ENCODE measurements around the gene CAPN2. TPM values are rescaled to one million over a fixed set of nuclear protein-coding genes. Genes with fewer than 3 reads are reported as not detected.

CAPN2 gene
- total RNA-seq, 1 experiment from 2014 or later: 170 TPM

DNA sequence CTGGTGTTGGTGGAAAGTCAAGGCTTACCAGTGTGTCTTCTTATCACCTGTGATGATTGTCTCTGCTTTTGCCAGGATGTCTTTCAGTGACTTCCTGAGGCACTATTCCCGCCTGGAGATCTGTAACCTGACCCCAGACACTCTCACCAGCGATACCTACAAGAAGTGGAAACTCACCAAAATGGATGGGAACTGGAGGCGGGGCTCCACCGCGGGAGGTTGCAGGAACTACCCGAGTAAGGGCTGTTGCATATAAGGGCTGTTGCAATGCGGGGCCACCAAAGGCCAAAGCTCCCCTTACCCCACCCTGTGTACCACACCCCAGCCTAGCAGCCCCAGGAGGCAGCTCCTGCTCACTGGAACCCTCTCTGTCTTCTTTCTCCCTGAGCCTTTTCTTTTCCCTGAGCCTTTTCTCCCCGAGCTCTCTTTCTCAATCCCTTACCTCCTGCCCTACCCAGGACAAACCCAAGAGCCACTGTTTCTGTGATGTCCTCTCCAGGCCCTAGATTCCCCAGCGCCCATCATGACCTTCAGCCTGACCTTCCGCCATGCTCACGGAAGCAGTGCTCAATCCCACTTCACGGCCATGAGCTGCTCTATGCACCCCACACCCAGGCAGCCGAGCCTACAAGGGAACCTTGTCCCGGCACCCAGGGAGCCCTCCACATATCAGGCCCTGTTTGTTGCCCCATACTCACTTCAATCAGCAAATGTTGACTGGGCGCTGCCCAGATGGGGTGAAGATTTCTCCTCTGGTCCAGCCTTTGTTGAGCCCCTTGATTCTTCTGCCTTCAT, 40.6 kb downstream of the CAPN2 start:
- in situ Hi-C loops (cut with HindIII; ENCODE audit: low sequenced_read_pairs): no loop called here
- no peak for DNase-seq (ENCODE audit: low spot score)

DNA sequence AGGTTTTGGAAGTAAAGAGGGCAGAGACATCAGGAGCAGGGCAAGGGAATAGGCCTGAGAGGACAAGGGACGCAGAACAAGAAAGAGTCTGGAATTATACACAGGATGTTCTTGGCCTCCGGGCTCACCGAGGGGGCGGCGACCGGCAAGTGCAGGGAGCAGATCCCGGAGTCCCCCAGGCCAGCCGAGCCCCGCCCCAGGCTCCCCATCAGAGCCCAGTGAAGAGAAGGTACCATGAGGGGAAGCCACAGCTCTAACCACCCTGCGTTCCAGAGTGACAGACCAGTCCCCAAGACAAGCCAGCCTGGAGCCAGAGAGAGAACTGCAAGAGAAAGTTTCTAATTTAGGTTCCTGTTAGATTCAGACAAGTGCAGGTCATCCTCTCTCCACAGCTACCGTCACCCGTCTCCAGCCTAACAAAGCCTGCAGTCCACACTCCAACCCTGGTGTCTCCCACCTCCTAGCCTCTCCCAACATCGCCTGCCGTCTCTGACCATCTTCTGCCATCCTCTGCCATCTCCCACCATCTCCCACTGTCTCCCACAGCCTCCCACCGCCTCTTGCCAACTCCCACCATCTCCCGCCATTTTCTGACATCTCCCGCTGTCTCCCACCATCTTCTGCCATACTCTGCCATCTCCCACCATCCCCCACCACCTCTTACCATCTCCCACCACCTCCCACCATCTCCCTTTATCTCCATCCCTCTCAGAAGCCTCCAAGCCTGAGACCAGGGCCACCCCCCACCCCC, 42.5 kb downstream of the CAPN2 start:
- in situ Hi-C loops (cut with HindIII; ENCODE audit: low sequenced_read_pairs): no loop called here
- no peak for DNase-seq (ENCODE audit: low spot score)

DNA sequence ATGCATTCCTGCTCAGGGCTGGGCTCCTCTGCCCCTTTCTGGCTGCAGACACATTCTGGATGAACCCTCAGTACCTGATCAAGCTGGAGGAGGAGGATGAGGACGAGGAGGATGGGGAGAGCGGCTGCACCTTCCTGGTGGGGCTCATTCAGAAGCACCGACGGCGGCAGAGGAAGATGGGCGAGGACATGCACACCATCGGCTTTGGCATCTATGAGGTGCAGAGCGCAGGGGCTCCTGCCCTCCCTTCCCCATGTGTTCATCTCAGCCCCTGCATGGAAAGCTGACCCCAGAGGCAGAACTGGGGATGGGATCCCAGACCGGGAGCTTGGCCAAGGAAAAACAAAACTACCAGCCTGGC, 43.1 kb downstream of the CAPN2 start:
- DNase-seq (ENCODE audit: low spot score): no peak
- in situ Hi-C loops (cut with HindIII; ENCODE audit: low sequenced_read_pairs): no loop called here

DNA sequence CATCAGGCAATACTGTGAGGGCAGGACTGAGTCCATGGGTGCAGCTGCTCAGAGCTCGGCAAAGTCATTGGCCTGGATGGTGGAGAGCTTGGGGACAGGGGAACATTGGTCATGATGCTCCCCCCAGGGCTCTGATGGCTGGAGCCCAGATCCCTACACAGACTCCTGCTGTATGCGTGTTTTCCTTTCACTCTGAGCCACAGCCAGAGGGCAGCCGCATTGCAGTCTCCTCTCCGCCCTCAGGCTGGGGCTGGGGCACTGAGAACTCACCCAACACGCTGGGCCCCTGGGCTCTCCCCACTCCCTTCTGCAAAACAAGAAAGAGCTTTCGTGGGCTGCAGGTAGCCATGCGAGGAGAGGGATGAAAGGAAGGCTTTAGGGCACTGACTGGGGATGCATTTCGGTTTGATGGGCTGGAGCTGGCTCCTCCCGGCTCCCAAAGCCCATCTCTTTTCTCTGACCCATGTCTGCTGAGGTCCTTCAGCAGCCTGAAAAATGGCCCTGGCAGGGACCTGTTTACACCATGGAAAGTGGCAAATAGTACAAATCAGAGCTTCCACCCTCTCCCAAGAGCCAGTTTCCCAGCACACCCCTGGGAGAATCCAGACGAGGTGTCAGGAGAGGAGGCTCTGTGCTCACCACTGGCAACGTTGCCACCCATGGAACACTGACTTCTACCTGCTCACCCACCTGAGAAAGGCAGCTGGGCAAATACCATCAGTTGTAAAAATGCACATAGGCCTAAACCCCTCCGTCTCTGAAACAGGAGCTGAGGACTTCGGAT, 43.8 kb downstream of the CAPN2 start:
- peak; percentile 69 for DNase-seq (ENCODE audit: low spot score)
- in situ Hi-C loops (cut with HindIII; ENCODE audit: low sequenced_read_pairs): no loop called here

DNA sequence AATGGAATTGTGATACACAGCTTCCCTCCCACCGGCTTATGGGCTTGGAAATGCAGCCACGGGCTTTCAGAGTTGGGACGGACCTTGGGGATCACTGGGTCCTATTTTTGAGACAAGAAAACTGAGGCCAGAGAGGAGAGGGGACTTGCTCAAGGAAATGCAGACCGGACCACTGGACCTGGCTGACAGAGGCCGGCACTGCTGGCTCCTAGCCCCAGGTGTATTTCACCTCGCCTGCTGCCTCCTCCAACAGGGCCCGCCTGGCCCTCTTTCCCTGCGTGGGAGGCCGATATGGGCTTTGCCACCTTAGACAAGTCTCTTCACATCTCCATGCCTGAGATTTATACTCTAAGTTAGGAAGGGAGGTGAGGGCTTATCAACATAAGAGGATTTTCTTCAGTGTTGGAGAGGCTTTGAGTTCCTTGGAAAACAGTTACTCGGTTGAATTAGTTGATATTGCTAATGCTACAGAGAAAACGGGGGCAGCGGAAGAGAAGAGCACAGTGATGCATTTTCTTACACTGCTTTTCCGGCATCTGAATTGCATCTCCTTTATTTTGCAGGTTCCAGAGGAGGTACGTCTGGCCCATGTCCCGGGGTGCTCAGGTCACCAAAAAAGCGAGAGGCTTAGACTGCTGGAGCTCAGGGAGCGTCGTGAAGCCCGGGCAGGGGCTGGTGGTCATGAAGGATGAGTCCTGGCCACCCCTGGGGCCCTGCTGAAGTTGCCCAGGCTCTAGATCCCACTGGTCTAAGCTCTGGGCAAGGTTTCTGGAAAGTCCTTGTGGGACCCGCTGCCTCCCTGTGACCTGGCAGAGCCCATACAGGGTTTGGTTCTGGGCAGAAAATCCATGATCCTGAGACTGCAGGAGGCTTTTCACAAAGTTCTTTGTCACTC, 44.7 kb downstream of the CAPN2 start:
- no peak for DNase-seq (ENCODE audit: low spot score)
- in situ Hi-C loops (cut with HindIII; ENCODE audit: low sequenced_read_pairs): no loop called here

DNA sequence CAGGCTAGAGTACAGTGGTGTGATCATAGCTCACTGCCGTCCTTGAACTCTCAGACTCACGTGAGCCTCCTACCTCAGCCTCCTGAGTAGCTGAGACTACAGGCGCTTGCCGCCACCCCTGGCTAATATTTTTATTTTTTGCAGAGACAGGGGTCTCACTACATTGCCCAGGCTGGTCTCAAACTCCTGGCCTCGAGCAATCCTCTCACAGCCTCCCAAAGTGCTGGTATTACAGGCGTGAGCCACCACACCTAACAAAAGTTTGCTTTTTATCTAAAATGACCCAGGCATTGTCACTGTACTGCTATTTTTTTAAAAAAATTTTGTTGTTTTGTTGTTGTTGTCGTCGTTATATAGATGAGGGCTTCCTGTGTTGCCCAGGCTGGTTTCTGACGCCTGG, 46.4 kb downstream of the CAPN2 start:
- in situ Hi-C loops (cut with HindIII; ENCODE audit: low sequenced_read_pairs): no loop called here
- no peak for DNase-seq (ENCODE audit: low spot score)

DNA sequence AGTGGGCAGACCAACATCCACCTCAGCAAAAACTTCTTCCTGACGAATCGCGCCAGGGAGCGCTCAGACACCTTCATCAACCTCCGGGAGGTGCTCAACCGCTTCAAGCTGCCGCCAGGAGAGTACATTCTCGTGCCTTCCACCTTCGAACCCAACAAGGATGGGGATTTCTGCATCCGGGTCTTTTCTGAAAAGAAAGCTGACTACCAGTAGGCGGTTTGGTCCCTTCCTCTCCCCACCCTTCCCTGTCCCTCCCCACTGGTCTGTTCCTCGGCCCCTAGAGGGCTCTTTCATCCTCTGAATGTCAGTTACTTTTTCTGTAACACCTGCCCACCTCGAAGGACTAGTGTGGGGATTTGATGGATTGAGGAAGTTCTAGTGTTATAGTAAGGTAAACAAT, 46.9 kb downstream of the CAPN2 start:
- DNase-seq (ENCODE audit: low spot score): no peak
- in situ Hi-C loops (cut with HindIII; ENCODE audit: low sequenced_read_pairs): no loop called here

DNA sequence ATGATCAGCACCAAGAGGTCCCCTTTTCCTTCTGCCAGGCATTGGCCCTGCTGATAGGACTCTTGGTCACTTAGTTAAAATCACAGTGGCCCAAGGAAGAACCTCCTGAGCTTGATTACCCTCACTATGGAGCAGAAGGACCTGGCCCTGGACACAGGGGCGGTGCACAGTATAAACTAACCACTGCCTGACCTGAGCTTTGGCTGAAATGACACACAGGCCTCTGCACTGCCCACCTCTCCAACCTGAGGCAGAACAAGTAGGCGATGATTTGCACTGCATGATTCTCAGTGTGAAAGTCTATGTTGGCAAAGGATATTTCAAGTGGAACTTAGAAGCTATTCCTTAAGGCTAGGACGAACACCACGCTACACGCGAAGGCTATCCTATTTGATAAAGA, 48.5 kb downstream of the CAPN2 start:
- no peak for DNase-seq (ENCODE audit: low spot score)
- in situ Hi-C loops (cut with HindIII; ENCODE audit: low sequenced_read_pairs): no loop called here

DNA sequence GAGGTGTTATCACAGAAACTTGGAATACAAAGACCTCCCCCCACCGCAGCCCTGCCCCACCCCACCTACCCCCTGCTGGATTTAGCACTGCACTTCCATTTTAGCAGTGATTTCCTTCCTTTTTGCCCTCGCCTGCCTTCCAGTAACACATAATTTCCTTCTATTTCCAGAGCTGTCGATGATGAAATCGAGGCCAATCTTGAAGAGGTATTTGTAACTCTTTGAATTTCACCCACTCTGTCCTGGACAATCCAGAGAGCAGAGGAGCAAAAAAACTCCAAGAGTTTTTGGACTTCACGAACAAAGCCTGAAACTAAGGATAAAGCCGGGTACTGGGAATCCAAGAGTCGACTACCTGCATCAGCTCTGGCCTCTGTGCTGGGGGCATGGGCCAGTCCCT, 49.1 kb downstream of the CAPN2 start:
- no peak for DNase-seq (ENCODE audit: low spot score)
- in situ Hi-C loops (cut with HindIII; ENCODE audit: low sequenced_read_pairs): no loop called here

DNA sequence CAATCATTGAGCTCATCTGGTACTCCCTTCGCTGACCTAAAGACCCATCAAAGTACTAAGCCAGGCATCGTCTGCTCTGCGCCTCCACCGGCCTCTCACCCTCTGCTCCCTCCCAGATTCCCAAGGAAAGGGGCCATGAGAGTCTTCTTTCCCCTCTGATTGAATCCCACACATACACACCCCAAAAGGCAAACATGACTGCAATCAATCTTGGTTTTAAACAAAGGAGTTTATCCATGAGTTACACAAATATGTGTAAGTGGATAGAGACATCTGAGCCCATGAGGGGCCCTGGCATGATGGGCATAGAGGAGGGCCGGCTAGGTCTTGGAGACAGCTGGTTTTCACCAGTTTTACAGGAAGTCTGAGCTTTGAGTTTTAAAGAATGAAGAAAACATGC, 50.9 kb downstream of the CAPN2 start:
- in situ Hi-C loops (cut with HindIII; ENCODE audit: low sequenced_read_pairs): no loop called here
- no peak for DNase-seq (ENCODE audit: low spot score)

DNA sequence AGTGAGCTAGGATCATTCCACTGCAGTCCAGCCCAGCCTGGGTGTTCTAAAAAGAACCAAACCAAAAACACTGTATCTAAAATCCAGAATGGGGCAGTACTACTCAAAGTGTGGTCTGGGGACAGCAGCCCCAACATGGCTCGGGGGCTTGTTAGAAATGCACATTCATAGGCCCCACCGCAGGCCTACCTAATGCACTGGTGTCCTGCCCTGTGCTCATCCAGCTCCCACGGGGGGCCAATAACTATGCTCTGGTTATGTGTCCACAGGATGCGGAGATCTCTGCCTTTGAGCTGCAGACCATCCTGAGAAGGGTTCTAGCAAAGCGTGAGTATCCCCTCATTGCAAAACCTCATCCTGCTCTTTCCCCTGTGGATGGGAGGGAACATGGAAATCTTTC, 51.5 kb downstream of the CAPN2 start:
- in situ Hi-C loops (cut with HindIII; ENCODE audit: low sequenced_read_pairs): no loop called here
- no peak for DNase-seq (ENCODE audit: low spot score)

DNA sequence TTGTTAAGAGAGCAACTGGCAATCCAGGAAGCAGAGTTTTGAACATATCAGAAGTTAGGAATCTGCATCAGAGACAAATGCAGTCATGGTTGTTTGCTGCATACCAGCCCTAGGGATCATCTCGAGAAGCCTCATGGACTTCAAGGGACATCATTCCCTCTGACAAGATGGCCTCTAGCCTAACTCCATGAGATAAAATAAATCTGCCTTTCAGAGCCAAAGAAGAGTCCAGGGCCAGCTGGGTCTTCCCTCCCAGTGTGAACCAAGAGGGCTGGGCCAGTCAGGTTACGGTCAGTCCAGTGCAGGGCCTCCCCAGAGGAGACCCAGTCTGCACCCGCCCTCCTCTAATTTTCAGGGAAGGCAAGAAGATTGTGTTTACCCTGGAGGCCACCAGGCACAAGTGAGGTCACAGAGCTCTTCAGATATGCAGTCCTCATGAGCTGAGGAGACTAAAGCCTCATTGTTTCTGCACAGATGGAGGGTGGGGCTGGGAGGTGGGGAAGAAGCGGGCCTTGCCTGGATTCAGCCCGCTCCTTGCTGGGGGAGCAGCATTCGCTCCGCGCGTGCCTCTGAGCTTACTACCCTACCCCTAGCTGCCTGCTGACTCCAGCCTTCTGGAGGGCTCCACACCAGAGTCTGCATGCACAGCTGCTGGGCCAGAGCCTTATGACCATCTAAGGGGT, 52.8 kb downstream of the CAPN2 start:
- DNase-seq (ENCODE audit: low spot score): peak; percentile 29
- in situ Hi-C loops (cut with HindIII; ENCODE audit: low sequenced_read_pairs): no loop called here

DNA sequence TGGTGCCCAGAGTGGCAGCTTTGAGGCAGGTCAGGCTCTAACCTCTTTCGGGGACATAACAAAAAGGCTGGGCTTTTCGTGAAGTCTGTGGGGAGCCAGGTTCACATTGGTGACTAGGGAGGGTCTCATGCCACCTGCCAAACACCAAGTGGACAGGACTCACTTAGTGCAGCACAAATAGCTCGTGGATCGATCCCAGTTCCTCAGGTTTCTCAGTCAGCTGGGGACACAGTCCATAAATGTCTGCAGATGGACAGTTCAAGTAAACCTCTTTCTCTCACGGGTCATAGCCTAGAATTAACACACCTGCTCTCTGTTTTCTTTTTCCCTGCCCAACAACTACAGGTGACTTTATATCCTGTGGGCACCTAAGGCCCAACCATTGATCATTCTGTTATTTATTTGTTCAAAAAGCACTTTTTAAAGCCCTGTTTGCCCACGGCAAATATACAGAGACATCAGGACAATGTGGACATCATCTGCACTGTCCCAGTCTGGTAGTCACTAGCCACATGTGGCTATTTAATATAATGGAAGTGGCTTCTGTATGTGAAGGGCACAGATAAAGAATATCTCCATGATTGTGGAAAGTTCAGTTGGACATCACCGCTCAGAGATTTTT, 53.5 kb downstream of the CAPN2 start:
- DNase-seq (ENCODE audit: low spot score): no peak
- in situ Hi-C loops (cut with HindIII; ENCODE audit: low sequenced_read_pairs): no loop called here

DNA sequence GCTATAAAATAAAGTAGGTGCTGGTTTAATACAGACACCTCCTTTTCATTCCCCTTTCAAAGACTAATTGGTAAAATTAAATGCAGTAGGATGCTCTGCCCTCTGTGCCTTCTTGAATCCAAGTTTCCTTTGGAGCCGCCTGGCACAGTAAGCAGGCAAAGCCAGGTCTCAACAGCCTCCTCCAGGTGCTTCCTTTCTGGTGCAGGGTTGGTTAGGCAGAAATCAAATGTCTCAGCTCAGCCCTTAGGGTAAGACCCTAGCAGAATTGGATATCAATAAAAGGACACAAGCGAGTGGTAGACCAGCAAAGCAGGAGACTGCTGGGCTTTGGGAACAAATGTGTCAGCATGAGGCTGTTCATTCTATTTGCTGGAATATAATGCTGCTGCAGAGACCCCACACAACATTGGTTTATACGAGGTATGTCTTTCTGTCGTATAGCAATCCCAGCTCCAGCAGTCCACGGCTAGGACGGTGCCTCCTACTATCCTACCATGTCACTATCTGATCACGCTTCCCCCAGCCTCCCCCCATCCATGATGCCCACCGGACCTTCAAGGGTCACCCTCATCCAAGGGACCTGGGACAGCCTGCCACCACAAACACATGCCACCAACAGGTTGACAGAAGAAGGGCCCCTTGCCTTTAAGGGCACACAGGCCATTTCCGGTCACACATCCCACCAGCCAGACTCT, 58.4 kb downstream of the CAPN2 start:
- in situ Hi-C loops (cut with HindIII; ENCODE audit: low sequenced_read_pairs): no loop called here
- DNase-seq (ENCODE audit: low spot score): no peak

DNA sequence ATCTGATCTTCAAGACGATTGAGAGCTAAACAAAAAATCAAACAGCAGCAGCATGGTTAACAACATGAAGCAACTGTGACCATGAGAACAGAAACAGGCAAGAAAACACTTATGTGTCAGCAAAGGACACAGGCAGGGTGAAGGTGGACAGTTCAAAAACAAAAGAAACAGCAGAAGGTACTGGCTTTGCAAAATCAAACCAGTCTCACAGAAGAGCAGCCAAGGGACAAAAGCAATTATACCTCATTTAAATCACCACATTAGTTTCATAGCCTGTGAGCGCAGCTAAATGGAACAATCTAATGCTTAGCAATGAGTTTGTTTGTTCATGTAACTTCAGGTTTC, 59.1 kb downstream of the CAPN2 start:
- no peak for DNase-seq (ENCODE audit: low spot score)
- in situ Hi-C loops (cut with HindIII; ENCODE audit: low sequenced_read_pairs): no loop called here

DNA sequence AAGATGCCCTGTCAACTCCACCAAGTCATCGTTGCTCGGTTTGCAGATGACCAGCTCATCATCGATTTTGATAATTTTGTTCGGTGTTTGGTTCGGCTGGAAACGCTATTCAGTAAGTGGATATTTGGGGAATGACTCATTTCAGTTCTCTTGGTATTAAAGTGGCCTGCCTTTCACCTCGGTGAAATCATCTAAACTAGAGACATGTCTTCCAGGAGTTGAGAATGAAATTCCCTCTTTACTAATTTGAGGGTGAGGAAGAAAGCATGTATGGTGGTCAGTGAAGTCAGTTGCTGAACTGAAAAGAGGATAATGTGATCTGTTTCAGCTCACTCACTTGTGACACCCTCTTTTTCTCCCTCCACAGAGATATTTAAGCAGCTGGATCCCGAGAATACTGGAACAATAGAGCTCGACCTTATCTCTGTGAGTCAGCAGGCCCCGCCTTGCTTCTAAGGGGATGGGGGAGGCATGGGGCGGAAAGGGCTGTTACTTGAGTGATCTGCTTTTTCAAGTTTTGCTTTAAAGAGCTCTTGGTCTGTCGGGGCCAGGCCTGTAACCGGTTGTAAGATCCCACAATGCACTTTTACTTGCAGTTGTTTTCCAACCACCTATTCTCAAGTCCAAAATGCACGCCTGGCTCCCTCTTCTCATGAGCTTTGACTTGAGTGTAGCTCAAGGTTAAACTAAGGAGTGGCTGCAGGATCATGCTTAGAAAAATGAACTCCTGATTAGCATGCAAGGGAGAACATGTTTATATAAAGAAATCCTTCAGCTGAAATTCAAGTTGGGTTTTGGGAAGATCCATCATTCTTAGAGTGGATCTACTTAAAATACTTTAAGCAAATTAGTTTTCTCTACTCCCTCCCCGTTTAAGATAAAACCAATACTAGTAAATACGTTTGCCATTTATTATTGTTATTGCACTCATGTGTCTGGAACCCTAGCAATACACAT, 59.8 kb downstream of the CAPN2 start:
- in situ Hi-C loops (cut with HindIII; ENCODE audit: low sequenced_read_pairs): no loop called here
- DNase-seq (ENCODE audit: low spot score): no peak

DNA sequence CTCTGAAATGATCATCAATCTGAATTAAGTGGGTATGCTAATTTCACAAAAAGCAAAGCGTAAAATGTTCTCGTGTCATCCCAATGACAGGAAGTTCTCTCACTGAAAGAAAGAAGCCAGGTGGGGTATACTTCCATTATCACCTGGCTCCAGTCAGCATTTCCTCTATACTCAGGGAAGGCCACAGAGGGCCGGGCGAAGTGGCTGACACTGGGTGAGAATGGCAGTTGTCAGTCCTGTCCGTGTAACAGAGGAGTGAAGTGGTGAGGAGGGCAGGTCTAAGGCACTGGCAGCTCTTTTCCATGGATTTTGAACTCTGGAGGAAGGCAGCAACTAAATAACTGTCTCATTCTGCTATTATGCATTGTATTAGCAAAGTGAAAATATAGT, 60.4 kb downstream of the CAPN2 start:
- in situ Hi-C loops (cut with HindIII; ENCODE audit: low sequenced_read_pairs): no loop called here
- no peak for DNase-seq (ENCODE audit: low spot score)

Measured in G401 (cell line).